B cell (primary cell): Measurements from ENCODE around the gene CNPPD1. TPM values are rescaled to one million over a fixed set of nuclear protein-coding genes. Genes with fewer than 3 reads are reported as not detected.

ENCODE experiments used
- ATAC-seq: fragments of 200-7000 bp; cut with Tn5 transposase; one replicate; pipeline ENCODE4 v1.10.0; 2021; ENCODE audit warnings: low read depth, mild to moderate bottlenecking, moderate number of reproducible peaks, moderate library complexity
- CTCF ChIA-PET: fragments of 350-600 bp; sonication (Branson Sonifier 250); formaldehyde crosslinking; loops from one replicate; lab custom pipeline; 2021; ENCODE audit warnings: antibody characterized with exemption, inconsistent platforms; lab: Charles Lee
- POLR2A ChIA-PET: fragments of 350-600 bp; sonication (Branson Sonifier 250); formaldehyde crosslinking; loops from one replicate; lab custom pipeline; 2021; ENCODE audit warnings: antibody characterized with exemption; lab: Charles Lee
- DNase-seq: peaks from one replicate; pipeline ENCODE4 v3.0.0; 2013
- H2AFZ ChIP-seq: 2 replicates; pipeline ENCODE4 v1.6.1; 2012; ENCODE audit warnings: mild to moderate bottlenecking, low read depth, low read length; ENCODE audit not compliant: insufficient read depth, poor library complexity, severe bottlenecking
- H3K27ac ChIP-seq, 2 donors: 1 replicate in 1 of 2; 2 replicates in 1 of 2; pipeline ENCODE4 v1.5.1; 2012 to 2013; ENCODE audit warnings: low read length in 2 of 2, mild to moderate bottlenecking in 2 of 2, moderate library complexity in 1 of 2
- H3K27me3 ChIP-seq, 4 experiments: fragments of 200-600 bp in 1 of 4; sonication (generic) in 1 of 4; replicated peaks in 1 of 4; 1 replicate in 2 of 4; 2 replicates in 2 of 4; pipeline versions ENCODE4 v1.6.1 to v1.7.0; 2013 to 2016; ENCODE audit warnings: low read length in 3 of 4, mild to moderate bottlenecking in 2 of 4, mixed read lengths in 1 of 4, moderate library complexity in 1 of 4; ENCODE audit not compliant: insufficient read depth in 4 of 4, control insufficient read depth in 3 of 4; ENCODE audit errors: control extremely low read depth in 1 of 4
- H3K36me3 ChIP-seq, 2 experiments: replicated peaks in 1 of 2; 1 replicate in 1 of 2; 2 replicates in 1 of 2; pipeline versions ENCODE4 v1.6.1 to v1.7.1; 2013; ENCODE audit warnings: low read length in 1 of 2; ENCODE audit not compliant: insufficient read depth in 2 of 2, control insufficient read depth in 1 of 2; ENCODE audit errors: control extremely low read depth in 1 of 2, extremely low read depth in 1 of 2
- H3K4me1 ChIP-seq, 2 donors: fragments of 200-600 bp in 1 of 2; sonication (generic) in 1 of 2; 1 replicate in 1 of 2; 2 replicates in 1 of 2; pipeline versions ENCODE4 v1.5.1 to v1.6.1; 2013 to 2017; ENCODE audit warnings: low read length in 2 of 2; ENCODE audit not compliant: control insufficient read depth in 2 of 2, insufficient read depth in 2 of 2
- H3K4me2 ChIP-seq: replicated peaks from 2 replicates; pipeline ENCODE3; 2012; ENCODE audit warnings: mild to moderate bottlenecking, low read depth, low read length; ENCODE audit not compliant: poor library complexity, severe bottlenecking
- H3K4me3 ChIP-seq, 5 experiments: fragments of 200-600 bp in 1 of 5; sonication (generic) in 1 of 5; 1 replicate in 3 of 5; 2 replicates in 2 of 5; pipeline versions ENCODE4 v1.5.1 to v1.7.0; 2011 to 2016; ENCODE audit warnings: low read length in 4 of 5, mild to moderate bottlenecking in 4 of 5, low read depth in 2 of 5, control low read depth in 1 of 5, moderate library complexity in 1 of 5; ENCODE audit not compliant: insufficient read depth in 1 of 5; ENCODE audit errors: control extremely low read depth in 1 of 5, extremely low read depth in 1 of 5
- H3K79me2 ChIP-seq: fragments of 200-600 bp; sonication (generic); one replicate; pipeline ENCODE4 v1.6.0; 2016; ENCODE audit warnings: low read length; ENCODE audit not compliant: control insufficient read depth, insufficient read depth
- H3K9ac ChIP-seq: fragments of 200-600 bp; sonication (generic); 2 replicates; pipeline ENCODE4 v1.6.1; 2017; ENCODE audit warnings: mild to moderate bottlenecking, low read length, moderate library complexity
- H3K9me3 ChIP-seq, 3 donors: one replicate each; pipeline versions ENCODE4 v1.6.1 to v1.7.1; 2013; ENCODE audit warnings: low read length in 2 of 3; ENCODE audit not compliant: control insufficient read depth in 2 of 3, insufficient read depth in 1 of 3; ENCODE audit errors: control extremely low read depth in 1 of 3
- H4K20me1 ChIP-seq: 2 replicates; pipeline ENCODE4 v1.6.0; 2012; ENCODE audit warnings: mild to moderate bottlenecking, low read length; ENCODE audit not compliant: insufficient read depth, control insufficient read depth, poor library complexity, severe bottlenecking
- H3K27ac Mint-ChIP-seq: one replicate; pipeline ENCODE4 v1.8.0; 2021; ENCODE audit warnings: mixed read lengths
- H3K27me3 Mint-ChIP-seq: one replicate; pipeline ENCODE4 v1.8.0; 2021; ENCODE audit warnings: mixed read lengths
- H3K4me1 Mint-ChIP-seq: one replicate; pipeline ENCODE4 v1.8.0; 2021; ENCODE audit warnings: mixed read lengths
- H3K4me3 Mint-ChIP-seq: one replicate; pipeline ENCODE4 v1.8.0; 2021; ENCODE audit warnings: mixed read lengths
- H3K9me3 Mint-ChIP-seq: one replicate; pipeline ENCODE4 v1.8.0; 2022; ENCODE audit warnings: mixed read lengths; ENCODE audit not compliant: insufficient read depth
- CTCF ChIP-seq: fragments of 200-600 bp; IDR thresholded peaks from one replicate; pipeline ENCODE4 v1.8.0; 2022; ENCODE audit warnings: antibody characterized with exemption, mild to moderate bottlenecking
- EZH2 ChIP-seq: IDR thresholded peaks from 2 replicates; pipeline ENCODE4 v1.6.1; 2012; ENCODE audit warnings: borderline replicate concordance, low read depth, mild to moderate bottlenecking, moderate library complexity, low read length; ENCODE audit not compliant: insufficient read depth, poor library complexity, severe bottlenecking
- WGBS: methylation state at CpG from one replicate; pipeline ENCODE4 v1.1.5; 2013; ENCODE audit warnings: missing lambda C conversion rate; ENCODE audit not compliant: insufficient coverage; 5-methylcytosine and 5-hydroxymethylcytosine counted together
- intact Hi-C: fragments of 100-400 bp; cut with micrococcal nuclease; formaldehyde crosslinking; loops from one replicate; pipeline ENCODE4 v1.10.0; 2022
- polyA plus RNA-seq: library from polyadenylated mRNA; depleted of rRNA; stranded (reverse); fragments of >200 nt; gene quantifications from 2 replicates; pipeline ENCODE4 v1.2.3, GENCODE V29; 2012
- total RNA-seq, 2 donors: library from RNA; stranded (reverse); fragments of 120-200 nt in 1 of 2; gene quantifications; 1 replicate in 1 of 2; 2 replicates in 1 of 2; pipeline versions ENCODE4 v1.2.3 to v1.2.4, GENCODE V29; 2013 to 2022

CNPPD1 gene
- total and polyA plus RNA-seq, 2 donors (not counting 1 experiment from before 2014, with no cell fraction given): 150 to 159 TPM

GRCh38 chr2:219177552-219178376 is 1.0 kb upstream of the CNPPD1 start, which contains the start of gene RETREG2:
TSS of gene RETREG2 (plus strand) at chr2:219178275. CDS start at chr2:219178353, 78 bp downstream.
- peaks cover 60% of the 10 kb centered on the region for H4K20me1 ChIP-seq
- peak within 1 kb of the TSS; percentile 94 to 97 for H3K27ac ChIP-seq
- H3K4me3 ChIP-seq: peak within 1 kb of the TSS; percentile 87 to 97 (median 95)
- H3K4me3 Mint-ChIP-seq: peak within 1 kb of the TSS; percentile 99
- H3K4me1 Mint-ChIP-seq: peaks cover 46% of the 10 kb centered on the region
- ATAC-seq (peak; percentile 44), DNase-seq (peak; percentile 97)
- no peaks in the 10 kb centered on the region for H3K27me3 Mint-ChIP-seq
- TF ChIP-seq CTCF (peak; percentile 55), EZH2 (no peak)
- H3K9ac ChIP-seq: peak within 1 kb of the TSS; percentile 97
- intact Hi-C loops: loop anchor here (1.0 to 5.0 kb wide), 11 partner anchors 29 to 960 kb away; partner anchors contain the start of genes ABCB6, ARPC2, CNOT9 and GLB1L
- no peaks in the 10 kb centered on the region for H3K27me3 ChIP-seq
- H3K9me3 Mint-ChIP-seq: no peaks in the 10 kb centered on the region
- POLR2A ChIA-PET: interaction anchor here (0.5 to 4.0 kb wide), 10 partner anchors 13 to 297 kb away, joined by 3 to 46 read pairs (median 4); partner anchors contain the start of genes ANKZF1, ATG9A, DNAJB2 and TUBA4A
- H3K4me2 ChIP-seq: peak within 1 kb of the TSS; percentile 83
- H3K79me2 ChIP-seq: peaks cover 56% of the 10 kb centered on the region
- peak within 1 kb of the TSS; percentile 99 for H3K27ac Mint-ChIP-seq
- peaks cover 17 to 48% of the 10 kb centered on the region in 2 donors for H3K4me1 ChIP-seq
- peaks cover 3 to 58% of the 10 kb centered on the region in 2 experiments for H3K36me3 ChIP-seq
- CTCF ChIA-PET: interaction anchor here (1.0 to 8.6 kb wide), 4 partner anchors 18 to 119 kb away, joined by 3 to 136 read pairs (median 12); partner anchors contain the start of genes NHEJ1 and TUBA4A
- H2AFZ ChIP-seq: peak within 1 kb of the TSS; percentile 83
- no peaks in the 10 kb centered on the region for H3K9me3 ChIP-seq
- WGBS: under 1% methylated on average over 62 of the region's 67 CpGs
